Thyroid gland (tissue), 4 donors: ENCODE data around the gene JAM2.

ENCODE experiments used
- CTCF ChIP-seq, 6 experiments: fragments of 200-600 bp in 3 of 6; fragments of 450-650 bp in 3 of 6; sonication (generic) in 3 of 6; IDR thresholded peaks; one replicate each; pipeline ENCODE4 v1.5.1; 2016 to 2019; ENCODE audit warnings: antibody characterized with exemption in 6 of 6, mild to moderate bottlenecking in 2 of 6, inconsistent platforms in 1 of 6, moderate library complexity in 1 of 6
- POLR2A ChIP-seq, 2 donors: fragments of 450-650 bp; IDR thresholded peaks; one replicate each; pipeline ENCODE4 v1.6.1; 2017; ENCODE audit warnings: antibody characterized with exemption in 2 of 2, mild to moderate bottlenecking in 2 of 2, moderate library complexity in 1 of 2

- TF ChIP-seq CTCF (IDR thresholded peaks at IDR 0.05) = no peak
- TF ChIP-seq POLR2A (IDR thresholded peaks at IDR 0.05) = no peak
These were observed 118.5 kb downstream of the JAM2 start for GRCh38 chr21:25757531-25757930.
